Esophagus squamous epithelium (tissue), 4 donors: ENCODE data around the gene BMX.
A peak's percentile ranks its signal among the peaks of the same experiment; 100 is the strongest.

Experiments used
- CTCF ChIP-seq, 6 experiments: fragments of 450-650 bp in 4 of 6; fragments of 200-600 bp in 2 of 6; sonication (generic) in 2 of 6; IDR thresholded peaks; one replicate each; pipeline ENCODE4 v1.5.1; 2016 to 2019; ENCODE audit warnings: antibody characterized with exemption in 6 of 6, mild to moderate bottlenecking in 4 of 6, moderate library complexity in 4 of 6
- POLR2A ChIP-seq, 4 donors: fragments of 450-650 bp; IDR thresholded peaks; one replicate each; pipeline ENCODE4 v1.6.1; 2017; ENCODE audit warnings: antibody characterized with exemption in 4 of 4, mild to moderate bottlenecking in 4 of 4, moderate library complexity in 3 of 4

DNA sequence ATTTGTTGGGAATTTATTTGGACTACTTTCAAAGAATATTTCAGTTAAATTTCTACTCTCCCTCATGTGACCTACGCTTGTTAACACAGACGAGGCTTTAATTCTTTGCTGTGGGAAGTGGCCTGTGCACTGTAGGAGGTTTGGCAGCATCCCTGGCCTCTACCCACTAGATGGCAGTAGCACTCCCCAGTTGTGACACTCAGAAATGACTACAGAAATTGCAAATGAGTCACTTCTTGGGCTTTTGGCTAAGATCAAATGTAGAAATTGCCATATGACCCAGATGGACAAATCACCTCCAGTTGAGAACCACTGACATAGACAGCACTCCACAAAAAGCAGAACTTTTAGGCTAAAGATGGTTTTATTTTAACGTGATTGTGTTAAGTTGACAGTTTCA lies 29.6 kb upstream of the BMX start:
- TF ChIP-seq CTCF (IDR thresholded peaks at IDR 0.05) (peak; percentile 29 to 79 (median 73)), POLR2A (IDR thresholded peaks at IDR 0.05) (no peak)
